SU-DHL-6 (cell line): ENCODE results near the gene SLC1A1.

ENCODE experiments used
- EZH2phosphoT487 ChIP-seq: fragments of 200-600 bp; sonication (generic), shearing (Covaris generic); conservative IDR thresholded peaks from 2 replicates; pipeline ENCODE4 v1.6.1; 2018; ENCODE audit warnings: mild to moderate bottlenecking, antibody characterized with exemption, low read length, moderate library complexity, mixed read lengths
- TF ChIP-seq, protein P1 (sequence below): fragments of 200-600 bp; sonication (generic); IDR thresholded peaks from one replicate; pipeline ENCODE4 v1.5.1; 2017; ENCODE audit warnings: antibody characterized with exemption, mild to moderate bottlenecking, low read length, moderate library complexity; ENCODE audit not compliant: insufficient read depth, poor library complexity, severe bottlenecking

DNA sequence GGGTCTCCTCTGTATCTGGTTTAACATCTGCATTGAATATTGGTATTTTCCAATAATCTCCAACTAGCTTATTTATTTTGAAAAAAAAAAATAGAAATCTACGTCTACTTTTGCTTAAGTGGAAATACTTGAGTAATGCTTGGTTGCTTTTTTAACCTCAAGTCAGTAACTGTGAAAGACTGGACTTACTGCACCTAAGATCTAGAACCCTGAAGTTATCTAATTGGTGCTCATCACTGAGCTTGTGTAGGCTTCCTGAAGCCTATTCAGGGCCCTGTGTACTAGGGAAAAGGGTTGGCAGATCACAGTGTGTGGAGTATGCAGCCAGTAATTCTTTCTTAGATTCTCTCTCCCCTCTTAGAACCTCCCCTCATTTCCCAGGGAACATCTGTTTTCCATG is 16.2 kb downstream of the SLC1A1 start:
- TF ChIP-seq, protein P1, sequence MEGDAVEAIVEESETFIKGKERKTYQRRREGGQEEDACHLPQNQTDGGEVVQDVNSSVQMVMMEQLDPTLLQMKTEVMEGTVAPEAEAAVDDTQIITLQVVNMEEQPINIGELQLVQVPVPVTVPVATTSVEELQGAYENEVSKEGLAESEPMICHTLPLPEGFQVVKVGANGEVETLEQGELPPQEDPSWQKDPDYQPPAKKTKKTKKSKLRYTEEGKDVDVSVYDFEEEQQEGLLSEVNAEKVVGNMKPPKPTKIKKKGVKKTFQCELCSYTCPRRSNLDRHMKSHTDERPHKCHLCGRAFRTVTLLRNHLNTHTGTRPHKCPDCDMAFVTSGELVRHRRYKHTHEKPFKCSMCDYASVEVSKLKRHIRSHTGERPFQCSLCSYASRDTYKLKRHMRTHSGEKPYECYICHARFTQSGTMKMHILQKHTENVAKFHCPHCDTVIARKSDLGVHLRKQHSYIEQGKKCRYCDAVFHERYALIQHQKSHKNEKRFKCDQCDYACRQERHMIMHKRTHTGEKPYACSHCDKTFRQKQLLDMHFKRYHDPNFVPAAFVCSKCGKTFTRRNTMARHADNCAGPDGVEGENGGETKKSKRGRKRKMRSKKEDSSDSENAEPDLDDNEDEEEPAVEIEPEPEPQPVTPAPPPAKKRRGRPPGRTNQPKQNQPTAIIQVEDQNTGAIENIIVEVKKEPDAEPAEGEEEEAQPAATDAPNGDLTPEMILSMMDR = no peak
- no peak for TF ChIP-seq EZH2phosphoT487
